Measurements from ENCODE around the gene ZBTB32.

Gene ZBTB32

GRCh38 chr19:35756377-35757230 is 52.2 kb downstream of the ZBTB32 start, which contains the start of gene HSPB6:
HSPB6 (minus strand) TSS chr19:35757029; CDS start chr19:35757008, 21 bp downstream.
- no peak for DNase-seq (ENCODE audit: extremely low read depth, low read depth)
- no peak for TF ChIP-seq CTCF (IDR thresholded peaks at IDR 0.05; ENCODE audit: low read depth, low read length)

GRCh38 chr19:35757231-35757748 is 52.9 kb downstream of the ZBTB32 start:
- TF ChIP-seq CTCF (IDR thresholded peaks at IDR 0.05; ENCODE audit: low read depth, low read length) = no peak
- peak; percentile 38 for DNase-seq (ENCODE audit: extremely low read depth, low read depth)

- DNase-seq (ENCODE audit: extremely low read depth, low read depth) = peak; percentile 99
- TF ChIP-seq CTCF (IDR thresholded peaks at IDR 0.05; ENCODE audit: low read depth, low read length) = no peak
These were observed 53.6 kb downstream of the ZBTB32 start, which contains the start of gene PROSER3 for GRCh38 chr19:35757749-35758608. PROSER3 (plus strand) TSS chr19:35758176; CDS start chr19:35758216, 40 bp downstream.

GRCh38 chr19:35759697-35760096 is 55.3 kb downstream of the ZBTB32 start:
- DNase-seq (ENCODE audit: extremely low read depth, low read depth) = no peak
- TF ChIP-seq CTCF (IDR thresholded peaks at IDR 0.05; ENCODE audit: low read depth, low read length) = no peak

GRCh38 chr19:35760711-35761349 is 56.5 kb downstream of the ZBTB32 start:
- DNase-seq (ENCODE audit: extremely low read depth, low read depth) = no peak
- TF ChIP-seq CTCF (IDR thresholded peaks at IDR 0.05; ENCODE audit: low read depth, low read length) = no peak

- no peak for TF ChIP-seq CTCF (IDR thresholded peaks at IDR 0.05; ENCODE audit: low read depth, low read length)
- DNase-seq (ENCODE audit: extremely low read depth, low read depth) = no peak
These were observed 60.3 kb downstream of the ZBTB32 start for GRCh38 chr19:35764432-35765315.
